SH-SY5Y (cell line): Measurements from ENCODE around the gene USP20.

ENCODE experiments used
- GATA2 ChIP-seq: IDR thresholded peaks from 2 replicates; pipeline ENCODE4 v1.6.1; 2011; ENCODE audit warnings: mild to moderate bottlenecking, low read depth, low read length
- GATA3 ChIP-seq: IDR thresholded peaks from 2 replicates; pipeline ENCODE4 v1.6.1; 2011; ENCODE audit warnings: low read depth, mild to moderate bottlenecking, low read length, moderate library complexity

DNA sequence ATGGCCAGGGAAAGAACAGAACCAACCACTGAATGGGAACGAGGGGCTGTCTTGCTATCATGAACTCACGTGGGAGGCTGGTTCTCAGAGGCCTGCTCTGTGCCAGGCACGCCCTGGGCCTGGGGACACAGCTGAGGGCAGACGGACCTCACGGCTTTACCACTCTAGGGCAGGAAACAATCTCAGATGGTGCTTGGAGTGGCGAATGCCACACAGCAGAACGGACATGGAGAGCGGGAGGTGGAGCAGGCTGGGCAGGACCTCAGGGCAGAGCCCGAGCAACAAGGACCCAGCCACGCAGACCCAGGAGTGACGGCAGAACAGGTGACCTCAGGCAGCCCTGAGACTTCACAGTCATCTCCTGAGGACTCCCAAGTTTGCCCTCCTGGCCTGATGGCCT, 20.0 kb upstream of the USP20 start:
- TF ChIP-seq GATA2, result no peak
- no peak for TF ChIP-seq GATA3
